ENCODE results near the gene TSPYL1. TPM values are rescaled to one million over a fixed set of nuclear protein-coding genes. Genes with fewer than 3 reads are reported as not detected.
"Not testable (repeated sequence)": the region's sequence is repeated elsewhere in the genome, so short reads cannot be mapped to it uniquely, and the experiment has no call there.

Gene TSPYL1
- total RNA-seq: 10 to 100 TPM; 47.7 to 48.5 TPM

- POLR2A ChIA-PET: interaction anchor here (0.6 to 1.5 kb wide), 7 partner anchors 9 to 308 kb away, joined by 3 to 8 read pairs (median 3); partner anchors contain the start of genes NT5DC1, RWDD1 and TSPYL4
- CTCF ChIA-PET: interaction anchor here (1.1 to 1.2 kb wide), 3 partner anchors 8 to 14 kb away, joined by 3 to 4 read pairs (median 3); no protein-coding TSS in a partner anchor
These were observed at the start of gene TSPYL1 for GRCh38 chr6:116279232-116280160. TSPYL1 (minus strand) TSS chr6:116279930; CDS start chr6:116279830, 100 bp downstream.

DNA sequence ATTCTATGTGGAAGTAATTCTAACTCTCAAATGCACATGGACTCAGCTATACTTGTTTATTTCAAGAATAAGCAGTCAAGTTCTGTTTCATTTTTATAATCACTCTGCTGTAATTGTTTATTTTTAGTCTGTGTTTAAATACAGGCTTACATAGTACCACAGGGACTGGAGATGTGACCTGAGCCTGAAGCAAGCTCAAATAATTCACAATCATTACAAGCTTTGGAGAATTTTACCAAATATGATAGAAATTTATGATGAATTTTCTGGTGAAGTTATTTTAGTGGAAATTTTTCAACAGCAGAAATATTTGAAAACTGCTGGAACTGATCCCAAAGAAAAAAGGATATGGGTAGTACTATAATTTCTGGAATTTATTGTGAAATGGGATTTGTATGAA, 49.4 kb upstream of the TSPYL1 start:
- ChIA-PET CTCF (no interaction called here), POLR2A (no interaction called here)

DNA sequence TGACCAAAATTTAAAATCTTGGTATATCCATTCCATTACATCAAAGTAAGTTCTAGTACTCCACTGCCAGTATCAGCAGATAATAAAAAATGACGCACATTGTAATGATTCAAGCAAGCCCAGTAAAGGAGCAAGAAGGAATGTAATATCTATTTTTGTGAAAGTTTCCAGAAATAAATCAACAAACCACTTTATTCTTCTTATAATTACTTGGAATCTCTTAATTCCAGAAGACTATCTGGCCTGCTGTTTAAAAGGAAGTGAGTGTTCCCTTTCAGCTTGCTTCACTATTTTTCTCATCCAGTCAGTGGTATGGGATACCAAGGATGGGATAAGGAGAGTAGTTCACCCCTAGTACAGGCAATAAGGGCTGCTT, 48.8 kb upstream of the TSPYL1 start:
- CTCF ChIA-PET: no interaction called here
- POLR2A ChIA-PET: no interaction called here

- CTCF ChIA-PET: no interaction called here
- POLR2A ChIA-PET: no interaction called here
These were observed 48.2 kb upstream of the TSPYL1 start for GRCh38 chr6:116327803-116328527.

GRCh38 chr6:116326996-116327395, 47.3 kb upstream of the TSPYL1 start:
- ChIA-PET CTCF (no interaction called here), POLR2A (no interaction called here)

- ChIA-PET POLR2A (no interaction called here), CTCF (no interaction called here)
These were observed 46.5 kb upstream of the TSPYL1 start for GRCh38 chr6:116326181-116326671.

- POLR2A ChIA-PET, CTCF ChIA-PET: not testable (repeated sequence)
These were observed 46.0 kb upstream of the TSPYL1 start for GRCh38 chr6:116325634-116326132.

GRCh38 chr6:116323863-116324262, 44.1 kb upstream of the TSPYL1 start:
- ChIA-PET POLR2A (no interaction called here), CTCF (no interaction called here)

DNA sequence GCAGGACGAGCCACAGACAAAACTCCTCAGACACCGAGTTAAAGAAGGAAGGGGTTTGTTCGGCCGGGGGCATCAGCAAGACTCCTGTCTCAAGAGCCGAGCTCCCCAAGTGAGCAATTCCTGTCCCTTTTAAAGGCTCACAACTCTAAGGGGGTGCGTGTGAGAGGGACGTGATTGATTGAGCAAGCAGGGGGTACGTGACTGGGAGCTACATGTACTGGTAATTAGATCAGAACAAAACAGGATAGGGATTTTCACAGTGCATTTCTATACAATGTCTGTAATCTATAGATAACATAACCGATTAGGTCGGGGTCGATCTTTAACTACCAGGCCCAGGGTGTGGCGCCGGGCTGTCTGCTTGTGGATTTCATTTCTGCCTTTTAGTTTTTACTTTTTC, 42.2 kb upstream of the TSPYL1 start:
- POLR2A ChIA-PET, CTCF ChIA-PET: not testable (repeated sequence)

- CTCF ChIA-PET: no interaction called here
- POLR2A ChIA-PET: no interaction called here
These were observed 37.2 kb upstream of the TSPYL1 start for GRCh38 chr6:116316772-116317467.

DNA sequence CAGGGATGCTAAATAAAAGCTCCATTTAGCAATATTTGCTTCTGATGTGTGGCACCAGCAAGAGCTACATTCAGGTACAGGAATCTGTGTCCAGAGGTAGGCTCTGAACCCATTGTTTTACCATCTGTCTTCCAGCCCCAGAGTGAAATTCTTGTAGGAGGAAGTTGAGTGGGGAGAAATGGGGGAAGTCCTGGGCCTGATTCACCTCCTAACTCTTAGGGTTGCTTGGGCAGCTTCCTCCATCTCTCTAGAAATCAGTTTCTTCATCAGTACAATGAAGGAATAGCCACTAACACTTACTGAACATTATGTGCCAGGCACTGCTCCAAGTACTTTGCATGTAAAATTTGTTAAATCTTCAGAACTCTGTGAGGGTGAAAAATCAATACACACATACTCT, 35.1 kb upstream of the TSPYL1 start:
- POLR2A ChIA-PET: no interaction called here

GRCh38 chr6:116314218-116314617, 34.5 kb upstream of the TSPYL1 start:
- CTCF ChIA-PET: no interaction called here
- POLR2A ChIA-PET: no interaction called here

More for the DNA sequence above, 35.1 kb upstream of the TSPYL1 start:
- CTCF ChIA-PET: no interaction called here

DNA sequence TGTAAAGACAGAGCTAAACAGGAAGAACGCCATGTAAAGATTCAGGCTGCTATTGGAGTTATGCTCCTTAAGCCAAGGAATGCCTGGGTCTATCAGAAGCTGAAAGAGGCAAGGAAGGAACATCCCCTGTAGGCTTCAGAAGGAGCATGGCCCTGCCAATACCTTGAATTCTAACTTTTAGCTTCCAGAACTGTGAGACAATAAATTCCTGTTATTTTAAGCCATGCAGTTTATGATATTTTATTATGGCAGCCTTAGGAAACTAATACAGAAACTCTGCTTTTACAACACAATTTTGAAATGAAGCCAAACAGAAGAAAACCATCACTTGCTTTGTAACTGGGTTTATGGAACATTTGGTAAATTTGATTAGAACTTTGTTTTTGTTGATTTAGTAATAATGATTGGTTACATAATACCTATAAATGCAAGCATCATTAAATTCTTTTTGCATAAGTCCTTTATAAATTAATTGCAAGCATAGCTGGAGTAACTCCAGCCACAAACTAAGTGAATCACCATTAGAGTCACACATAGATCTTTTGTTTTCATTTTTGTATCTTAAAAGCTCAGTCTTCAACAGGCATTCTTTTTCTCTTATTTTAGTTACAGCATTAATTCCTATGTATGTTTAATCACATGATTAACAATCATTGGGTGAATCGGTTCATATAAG, 33.5 kb upstream of the TSPYL1 start:
- ChIA-PET CTCF (no interaction called here), POLR2A (no interaction called here)

DNA sequence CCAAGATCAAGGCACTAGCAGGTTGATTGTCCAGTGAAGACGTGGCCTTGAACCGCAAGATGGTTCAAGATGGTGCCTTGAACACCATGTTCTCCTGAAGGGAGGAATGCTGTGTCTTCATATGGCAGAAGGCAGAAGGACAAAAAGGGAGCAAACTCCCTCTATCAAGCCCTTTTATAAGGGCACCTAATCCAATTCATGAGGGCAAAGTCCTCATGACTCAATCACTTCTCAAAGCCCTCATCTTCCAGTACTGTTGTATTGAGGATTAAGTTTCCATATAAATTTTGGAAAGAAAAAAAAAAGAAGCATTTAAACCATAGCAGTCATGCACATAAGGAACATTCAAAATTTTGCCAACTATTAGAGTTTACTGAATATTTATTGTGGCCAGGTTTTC, 29.9 kb upstream of the TSPYL1 start:
- POLR2A ChIA-PET: no interaction called here

DNA sequence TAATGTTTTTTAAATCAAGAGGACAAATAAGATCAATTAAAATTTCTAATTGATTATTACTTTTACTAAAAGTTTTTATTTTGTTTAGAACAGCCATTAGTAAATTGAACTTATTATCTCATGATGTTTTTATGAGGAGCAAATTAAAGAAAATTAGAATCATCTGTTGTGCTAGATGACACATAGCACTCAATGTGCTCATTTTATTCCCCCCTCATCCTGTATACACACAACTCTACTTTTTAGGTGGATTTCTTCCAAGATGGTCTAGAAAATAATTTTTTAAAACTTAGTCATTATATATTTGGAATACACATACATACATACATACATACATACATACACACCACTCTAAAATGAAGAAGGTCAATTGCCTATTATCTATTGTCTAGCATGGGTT, 29.3 kb upstream of the TSPYL1 start:
- ChIA-PET POLR2A (no interaction called here), CTCF (no interaction called here)

More for the DNA sequence above, 29.9 kb upstream of the TSPYL1 start:
- CTCF ChIA-PET: no interaction called here

GRCh38 chr6:116307633-116308032, 27.9 kb upstream of the TSPYL1 start:
- POLR2A ChIA-PET: no interaction called here
- CTCF ChIA-PET: no interaction called here

DNA sequence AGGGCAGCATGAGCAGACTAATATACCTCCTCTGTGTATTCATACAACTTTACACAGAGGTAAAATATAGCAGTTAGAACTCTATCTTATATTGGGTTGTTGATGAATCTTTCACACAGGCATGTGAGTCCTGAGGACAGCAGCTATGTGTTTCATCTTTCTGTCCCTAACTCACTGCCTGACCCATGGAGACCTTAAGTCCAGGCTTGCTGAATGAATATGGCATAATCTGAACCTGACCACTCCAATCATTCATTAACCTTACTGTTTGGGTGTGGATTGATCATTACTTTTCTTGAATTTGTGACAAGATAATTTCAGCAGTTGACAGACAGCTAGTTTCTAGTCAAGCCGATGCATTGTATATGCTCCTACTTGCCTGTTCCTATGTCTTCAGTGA, 27.3 kb upstream of the TSPYL1 start:
- ChIA-PET POLR2A (no interaction called here), CTCF (no interaction called here)

GRCh38 chr6:116304538-116305097, 24.9 kb upstream of the TSPYL1 start:
- CTCF ChIA-PET: no interaction called here

DNA sequence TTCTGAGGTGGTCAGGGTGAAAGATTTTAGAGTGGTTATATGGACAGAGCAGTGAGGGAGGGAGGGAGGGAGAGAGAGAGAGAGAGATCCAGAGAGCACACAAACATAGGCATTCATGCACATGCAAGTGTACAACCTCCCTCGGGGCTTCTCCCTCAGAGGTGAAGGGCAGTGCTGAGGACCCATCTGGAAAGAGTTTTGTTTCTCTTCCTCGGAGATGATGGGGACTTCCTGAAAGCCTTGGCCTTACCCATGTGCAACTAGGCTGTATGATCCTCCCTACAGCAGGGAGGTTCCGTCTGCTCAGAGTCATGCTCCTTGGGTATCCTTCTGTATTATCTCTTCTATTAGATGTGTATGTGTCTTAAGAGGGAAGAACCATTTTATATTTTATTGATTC, 21.4 kb upstream of the TSPYL1 start:
- ChIA-PET CTCF (no interaction called here), POLR2A (no interaction called here)

More at GRCh38 chr6:116304538-116305097, 24.9 kb upstream of the TSPYL1 start:
- POLR2A ChIA-PET: no interaction called here
